ENCODE measurements around the gene TIPARP.
A peak's percentile ranks its signal among the peaks of the same experiment; 100 is the strongest.

The TIPARP gene

DNA sequence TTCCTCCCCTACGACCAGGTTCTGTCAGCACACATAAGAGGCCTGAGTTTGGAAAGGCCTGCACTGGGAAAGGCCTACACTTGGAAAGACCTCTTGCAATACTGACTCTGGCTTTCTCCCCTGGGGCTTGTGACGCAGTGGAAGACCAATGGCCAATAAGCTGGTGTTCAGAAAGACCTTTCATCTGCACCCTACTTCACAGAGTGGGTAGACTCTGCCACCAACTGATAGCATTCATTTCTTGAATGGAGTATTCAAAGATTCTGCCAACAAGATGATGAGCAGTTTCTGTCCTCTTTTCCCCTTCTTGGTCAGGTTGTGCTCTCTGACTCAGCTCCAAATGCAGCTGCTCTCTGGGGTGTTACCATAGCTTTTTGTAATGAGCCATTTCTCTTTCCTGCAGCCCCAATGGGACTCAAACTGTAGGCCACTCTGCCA is 48.8 kb downstream of the TIPARP start:
- no peak overlapping the region for H3K9ac ChIP-seq
- no peaks in the 10 kb centered on the region for H3K79me2 ChIP-seq
- no peak overlapping the region for H3K4me2 ChIP-seq (ENCODE audit: low read length)
- no peak overlapping the region for H3K4me3 ChIP-seq (ENCODE audit: low read depth, low read length)
- peak overlapping the region; percentile 56 for H3K27ac ChIP-seq
- no peaks in the 10 kb centered on the region for H3K9me3 ChIP-seq (ENCODE audit: control insufficient read depth, low read length)
- peaks cover 32% of the 10 kb centered on the region for H3K4me1 ChIP-seq
- H3K27me3 ChIP-seq (ENCODE audit: control insufficient read depth, insufficient read depth, low read length), result no peaks in the 10 kb centered on the region
- H2AFZ ChIP-seq, result no peak overlapping the region
- TF ChIP-seq, protein P1, sequence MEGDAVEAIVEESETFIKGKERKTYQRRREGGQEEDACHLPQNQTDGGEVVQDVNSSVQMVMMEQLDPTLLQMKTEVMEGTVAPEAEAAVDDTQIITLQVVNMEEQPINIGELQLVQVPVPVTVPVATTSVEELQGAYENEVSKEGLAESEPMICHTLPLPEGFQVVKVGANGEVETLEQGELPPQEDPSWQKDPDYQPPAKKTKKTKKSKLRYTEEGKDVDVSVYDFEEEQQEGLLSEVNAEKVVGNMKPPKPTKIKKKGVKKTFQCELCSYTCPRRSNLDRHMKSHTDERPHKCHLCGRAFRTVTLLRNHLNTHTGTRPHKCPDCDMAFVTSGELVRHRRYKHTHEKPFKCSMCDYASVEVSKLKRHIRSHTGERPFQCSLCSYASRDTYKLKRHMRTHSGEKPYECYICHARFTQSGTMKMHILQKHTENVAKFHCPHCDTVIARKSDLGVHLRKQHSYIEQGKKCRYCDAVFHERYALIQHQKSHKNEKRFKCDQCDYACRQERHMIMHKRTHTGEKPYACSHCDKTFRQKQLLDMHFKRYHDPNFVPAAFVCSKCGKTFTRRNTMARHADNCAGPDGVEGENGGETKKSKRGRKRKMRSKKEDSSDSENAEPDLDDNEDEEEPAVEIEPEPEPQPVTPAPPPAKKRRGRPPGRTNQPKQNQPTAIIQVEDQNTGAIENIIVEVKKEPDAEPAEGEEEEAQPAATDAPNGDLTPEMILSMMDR (IDR thresholded peaks at IDR 0.05), result no peak
- no peaks in the 10 kb centered on the region for H3K36me3 ChIP-seq (ENCODE audit: control insufficient read depth, insufficient read depth, low read length)

- no peak overlapping the region for H3K4me2 ChIP-seq (ENCODE audit: low read length)
- no peaks in the 10 kb centered on the region for H3K36me3 ChIP-seq (ENCODE audit: control insufficient read depth, insufficient read depth, low read length)
- no peaks in the 10 kb centered on the region for H3K9me3 ChIP-seq (ENCODE audit: control insufficient read depth, low read length)
- H2AFZ ChIP-seq, result no peak overlapping the region
- no peak overlapping the region for H3K9ac ChIP-seq
- no peaks in the 10 kb centered on the region for H3K79me2 ChIP-seq
- peaks cover 44% of the 10 kb centered on the region for H3K4me1 ChIP-seq
- TF ChIP-seq, protein P1 (IDR thresholded peaks at IDR 0.05), result no peak
- no peaks in the 10 kb centered on the region for H3K27me3 ChIP-seq (ENCODE audit: control insufficient read depth, insufficient read depth, low read length)
- H3K4me3 ChIP-seq (ENCODE audit: low read depth, low read length), result no peak overlapping the region
- H3K27ac ChIP-seq, result no peak overlapping the region
These were observed 51.3 kb downstream of the TIPARP start for GRCh38 chr3:156725682-156726081.

GRCh38 chr3:156726456-156726855 is 52.1 kb downstream of the TIPARP start:
- Histone ChIP-seq H3K9me3 (ENCODE audit: control insufficient read depth, low read length) (no peaks in the 10 kb centered on the region), H2AFZ (no peak overlapping the region), H3K36me3 (ENCODE audit: control insufficient read depth, insufficient read depth, low read length) (no peaks in the 10 kb centered on the region), H3K4me3 (ENCODE audit: low read depth, low read length) (no peak overlapping the region), H3K79me2 (no peaks in the 10 kb centered on the region), H3K27me3 (ENCODE audit: control insufficient read depth, insufficient read depth, low read length) (no peaks in the 10 kb centered on the region), H3K9ac (no peak overlapping the region), H3K27ac (no peak overlapping the region), H3K4me1 (peaks cover 44% of the 10 kb centered on the region), H3K4me2 (ENCODE audit: low read length) (no peak overlapping the region)
- TF ChIP-seq, protein P1 (IDR thresholded peaks at IDR 0.05), result no peak

DNA sequence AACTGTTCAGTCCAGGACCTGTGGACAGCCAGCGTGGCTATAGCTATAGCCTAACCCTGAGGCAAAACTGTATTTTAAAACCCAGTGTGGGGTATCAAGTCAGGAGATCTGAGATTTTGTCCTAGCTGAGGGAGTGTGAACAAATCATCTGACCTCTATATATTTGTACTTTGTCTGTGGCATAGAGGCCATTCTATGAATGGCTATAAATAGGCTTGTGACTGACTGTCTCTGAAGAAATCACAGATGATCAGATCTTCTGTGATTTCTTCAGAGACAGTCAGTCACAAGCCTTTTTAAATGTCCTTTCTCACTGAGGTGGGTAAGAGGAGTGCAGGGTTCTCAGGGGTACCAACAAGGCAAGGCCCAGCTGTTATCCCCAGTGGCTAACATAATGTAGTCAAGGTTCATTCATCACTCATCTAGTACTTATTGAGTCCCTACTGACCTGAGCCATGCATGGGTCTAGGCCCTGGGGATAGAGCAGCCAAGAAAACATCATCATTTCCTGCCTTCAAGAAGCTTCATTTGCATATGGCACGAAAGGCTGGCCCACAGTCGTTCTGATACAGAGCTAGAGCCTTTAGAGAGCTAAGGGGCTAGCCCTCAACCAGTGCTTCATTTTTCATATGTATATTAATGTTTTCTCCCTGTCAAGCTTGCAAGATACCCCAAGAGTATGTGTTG is 53.3 kb downstream of the TIPARP start:
- Histone ChIP-seq H2AFZ (no peak overlapping the region), H3K9ac (no peak overlapping the region), H3K36me3 (ENCODE audit: control insufficient read depth, insufficient read depth, low read length) (no peaks in the 10 kb centered on the region), H3K4me2 (ENCODE audit: low read length) (no peak overlapping the region), H3K79me2 (no peaks in the 10 kb centered on the region), H3K9me3 (ENCODE audit: control insufficient read depth, low read length) (no peaks in the 10 kb centered on the region), H3K4me1 (peaks cover 35% of the 10 kb centered on the region), H3K27ac (peak overlapping the region; percentile 61), H3K4me3 (ENCODE audit: low read depth, low read length) (no peak overlapping the region), H3K27me3 (ENCODE audit: control insufficient read depth, insufficient read depth, low read length) (no peaks in the 10 kb centered on the region)
- TF ChIP-seq, protein P1 (IDR thresholded peaks at IDR 0.05), result no peak
